ENCODE measurements around the gene C20orf173. TPM values are rescaled to one million over a fixed set of nuclear protein-coding genes. Genes with fewer than 3 reads are reported as not detected.
"Not testable (repeated sequence)": the region's sequence is repeated elsewhere in the genome, so short reads cannot be mapped to it uniquely, and the experiment has no call there.

C20orf173 gene
- not detected for polyA plus RNA-seq (ENCODE audit: insufficient read length)

- DNase-seq (ENCODE audit: low read depth), result no peak
Measured at GRCh38 chr20:35529552-35529951, at the start of gene C20orf173. Gene C20orf173 (minus strand): TSS chr20:35529652. CDS start chr20:35529373, 279 bp downstream.

- no peak for DNase-seq (ENCODE audit: low read depth)
Measured at GRCh38 chr20:35579196-35579595, 49.7 kb upstream of the C20orf173 start.

- DNase-seq (ENCODE audit: low read depth), result no peak
Measured at GRCh38 chr20:35578469-35578868, 49.0 kb upstream of the C20orf173 start.

- DNase-seq (ENCODE audit: low read depth), result no peak
Measured at GRCh38 chr20:35576816-35577215, 47.4 kb upstream of the C20orf173 start.

GRCh38 chr20:35575958-35576357 is 46.5 kb upstream of the C20orf173 start:
- DNase-seq (ENCODE audit: low read depth), result no peak

GRCh38 chr20:35572838-35573237 is 43.4 kb upstream of the C20orf173 start:
- DNase-seq (ENCODE audit: low read depth), result no peak

GRCh38 chr20:35571555-35571954 is 42.1 kb upstream of the C20orf173 start:
- no peak for DNase-seq (ENCODE audit: low read depth)

- DNase-seq (ENCODE audit: low read depth), result no peak
Measured at GRCh38 chr20:35568645-35569044, 39.2 kb upstream of the C20orf173 start.

GRCh38 chr20:35564905-35565304 is 35.5 kb upstream of the C20orf173 start:
- DNase-seq (ENCODE audit: low read depth), result no peak

- no peak for DNase-seq (ENCODE audit: low read depth)
Measured at GRCh38 chr20:35563834-35564233, 34.4 kb upstream of the C20orf173 start.

GRCh38 chr20:35562541-35563110 is 33.2 kb upstream of the C20orf173 start:
- DNase-seq (ENCODE audit: low read depth), result no peak

- DNase-seq (ENCODE audit: low read depth), result no peak
Measured at GRCh38 chr20:35561671-35562070, 32.2 kb upstream of the C20orf173 start.

GRCh38 chr20:35561268-35561667 is 31.8 kb upstream of the C20orf173 start:
- DNase-seq (ENCODE audit: low read depth), result no peak

- no peak for DNase-seq (ENCODE audit: low read depth)
Measured at GRCh38 chr20:35560541-35560940, 31.1 kb upstream of the C20orf173 start.

GRCh38 chr20:35560105-35560511 is 30.7 kb upstream of the C20orf173 start:
- no peak for DNase-seq (ENCODE audit: low read depth)

- DNase-seq (ENCODE audit: low read depth), result no peak
Measured at GRCh38 chr20:35559042-35559693, 29.7 kb upstream of the C20orf173 start.

GRCh38 chr20:35558451-35558850 is 29.0 kb upstream of the C20orf173 start:
- no peak for DNase-seq (ENCODE audit: low read depth)

- DNase-seq (ENCODE audit: low read depth), result no peak
Measured at GRCh38 chr20:35556871-35557270, 27.4 kb upstream of the C20orf173 start.

- DNase-seq (ENCODE audit: low read depth), result no peak
Measured at GRCh38 chr20:35555951-35556645, 26.6 kb upstream of the C20orf173 start.

GRCh38 chr20:35555461-35555860 is 26.0 kb upstream of the C20orf173 start:
- DNase-seq (ENCODE audit: low read depth), result not testable (repeated sequence)

GRCh38 chr20:35552914-35553313 is 23.5 kb upstream of the C20orf173 start:
- no peak for DNase-seq (ENCODE audit: low read depth)

- DNase-seq (ENCODE audit: low read depth), result no peak
Measured at GRCh38 chr20:35551503-35551902, 22.1 kb upstream of the C20orf173 start.

- DNase-seq (ENCODE audit: low read depth), result no peak
Measured at GRCh38 chr20:35547329-35547728, 17.9 kb upstream of the C20orf173 start.

Measured in forelimb muscle (tissue), 1 donor.